DND-41 (cell line): ENCODE measurements around the gene SGCD.

Experiments used
- ATAC-seq: fragments of 200-7000 bp; cut with Tn5 transposase; 3 replicates; pipeline ENCODE4 v1.9.1; 2021; ENCODE audit warnings: low read depth; ENCODE audit not compliant: insufficient read depth
- DNase-seq: peaks from one replicate; pipeline ENCODE4 v3.0.0-alpha.2; 2020
- H2AFZ ChIP-seq: 2 replicates; pipeline ENCODE4 v1.6.0; 2012; ENCODE audit warnings: low read depth, low read length
- H3K27ac ChIP-seq: 2 replicates; pipeline ENCODE4 v1.5.1; 2012; ENCODE audit warnings: low read length, inconsistent platforms
- H3K27me3 ChIP-seq: fragments of 200-600 bp; sonication (generic); 2 replicates; pipeline ENCODE4 v1.6.0; 2012; ENCODE audit warnings: low read length, mild to moderate bottlenecking, inconsistent platforms; ENCODE audit not compliant: insufficient read depth, poor library complexity
- H3K36me3 ChIP-seq: 2 replicates; pipeline ENCODE4 v1.5.1; 2012; ENCODE audit warnings: low read length, inconsistent platforms; ENCODE audit not compliant: insufficient read depth
- H3K4me1 ChIP-seq: 2 replicates; pipeline ENCODE4 v1.5.1; 2012; ENCODE audit warnings: mild to moderate bottlenecking, low read length; ENCODE audit not compliant: insufficient read depth
- H3K4me2 ChIP-seq: 2 replicates; pipeline ENCODE4 v1.6.0; 2012; ENCODE audit warnings: mild to moderate bottlenecking, moderate library complexity, low read length, inconsistent platforms; ENCODE audit not compliant: insufficient read depth
- H3K4me3 ChIP-seq, 2 experiments: fragments of 200-600 bp in 1 of 2; shearing (Covaris generic) in 1 of 2; 2 replicates each; pipeline ENCODE4 v1.5.1; 2012 to 2016; ENCODE audit warnings: inconsistent platforms in 2 of 2, low read length in 2 of 2, mild to moderate bottlenecking in 2 of 2, low read depth in 1 of 2, moderate library complexity in 1 of 2
- H3K79me2 ChIP-seq: 2 replicates; pipeline ENCODE4 v1.6.0; 2012; ENCODE audit warnings: low read length, inconsistent platforms; ENCODE audit not compliant: insufficient read depth
- H3K9ac ChIP-seq: 2 replicates; pipeline ENCODE4 v1.6.0; 2012; ENCODE audit warnings: low read depth, mild to moderate bottlenecking, inconsistent platforms, low read length, moderate library complexity
- H3K9me3 ChIP-seq: 2 replicates; pipeline ENCODE4 v1.5.1; 2012; ENCODE audit warnings: low read length, moderate library complexity, mild to moderate bottlenecking, inconsistent platforms; ENCODE audit not compliant: insufficient read depth, severe bottlenecking
- H4K20me1 ChIP-seq: 2 replicates; pipeline ENCODE4 v1.6.0; 2012; ENCODE audit warnings: low read length; ENCODE audit not compliant: insufficient read depth
- EZH2 ChIP-seq: IDR thresholded peaks from 3 replicates; pipeline ENCODE4 v1.6.1; 2012; ENCODE audit warnings: borderline replicate concordance, low read depth, mild to moderate bottlenecking, moderate library complexity, low read length, inconsistent platforms; ENCODE audit not compliant: severe bottlenecking
- TF ChIP-seq, protein P1 (sequence below): IDR thresholded peaks from 2 replicates; pipeline ENCODE4 v1.5.1; 2012; ENCODE audit warnings: borderline replicate concordance, low read length, moderate library complexity, mild to moderate bottlenecking; ENCODE audit not compliant: poor library complexity, severe bottlenecking; ENCODE audit errors: extremely low read depth

SGCD gene

DNA sequence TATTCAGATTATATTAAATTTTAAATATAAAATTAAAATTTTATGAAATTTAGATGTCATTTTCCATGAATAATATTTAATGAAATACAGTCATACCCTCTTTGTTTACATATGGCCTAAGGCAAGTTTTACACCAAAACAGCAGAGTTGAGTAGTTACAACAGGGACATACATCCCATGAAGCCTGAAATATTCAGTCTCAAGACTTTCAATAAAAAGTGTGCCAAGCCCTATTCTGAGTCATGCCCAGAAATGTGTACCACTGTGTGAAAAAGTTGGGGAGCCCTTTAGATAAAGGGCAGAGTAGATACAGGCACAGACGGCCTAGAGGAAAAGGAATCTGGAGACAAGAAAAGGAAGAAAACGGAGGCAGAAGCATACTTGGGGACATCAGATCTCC is 261.3 kb downstream of the SGCD start:
- H4K20me1 ChIP-seq: no peaks in the 10 kb centered on the region
- no peak for DNase-seq
- no peak overlapping the region for H2AFZ ChIP-seq
- no peak for ATAC-seq
- no peaks in the 10 kb centered on the region for H3K4me1 ChIP-seq
- H3K9ac ChIP-seq: no peak overlapping the region
- no peak overlapping the region for H3K4me2 ChIP-seq
- peaks cover 14% of the 10 kb centered on the region for H3K27me3 ChIP-seq
- no peak overlapping the region for H3K27ac ChIP-seq
- TF ChIP-seq EZH2: no peak
- TF ChIP-seq, protein P1, sequence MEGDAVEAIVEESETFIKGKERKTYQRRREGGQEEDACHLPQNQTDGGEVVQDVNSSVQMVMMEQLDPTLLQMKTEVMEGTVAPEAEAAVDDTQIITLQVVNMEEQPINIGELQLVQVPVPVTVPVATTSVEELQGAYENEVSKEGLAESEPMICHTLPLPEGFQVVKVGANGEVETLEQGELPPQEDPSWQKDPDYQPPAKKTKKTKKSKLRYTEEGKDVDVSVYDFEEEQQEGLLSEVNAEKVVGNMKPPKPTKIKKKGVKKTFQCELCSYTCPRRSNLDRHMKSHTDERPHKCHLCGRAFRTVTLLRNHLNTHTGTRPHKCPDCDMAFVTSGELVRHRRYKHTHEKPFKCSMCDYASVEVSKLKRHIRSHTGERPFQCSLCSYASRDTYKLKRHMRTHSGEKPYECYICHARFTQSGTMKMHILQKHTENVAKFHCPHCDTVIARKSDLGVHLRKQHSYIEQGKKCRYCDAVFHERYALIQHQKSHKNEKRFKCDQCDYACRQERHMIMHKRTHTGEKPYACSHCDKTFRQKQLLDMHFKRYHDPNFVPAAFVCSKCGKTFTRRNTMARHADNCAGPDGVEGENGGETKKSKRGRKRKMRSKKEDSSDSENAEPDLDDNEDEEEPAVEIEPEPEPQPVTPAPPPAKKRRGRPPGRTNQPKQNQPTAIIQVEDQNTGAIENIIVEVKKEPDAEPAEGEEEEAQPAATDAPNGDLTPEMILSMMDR: no peak
- no peaks in the 10 kb centered on the region for H3K79me2 ChIP-seq
- H3K9me3 ChIP-seq: no peaks in the 10 kb centered on the region
- H3K36me3 ChIP-seq: no peaks in the 10 kb centered on the region
- H3K4me3 ChIP-seq: no peak overlapping the region

DNA sequence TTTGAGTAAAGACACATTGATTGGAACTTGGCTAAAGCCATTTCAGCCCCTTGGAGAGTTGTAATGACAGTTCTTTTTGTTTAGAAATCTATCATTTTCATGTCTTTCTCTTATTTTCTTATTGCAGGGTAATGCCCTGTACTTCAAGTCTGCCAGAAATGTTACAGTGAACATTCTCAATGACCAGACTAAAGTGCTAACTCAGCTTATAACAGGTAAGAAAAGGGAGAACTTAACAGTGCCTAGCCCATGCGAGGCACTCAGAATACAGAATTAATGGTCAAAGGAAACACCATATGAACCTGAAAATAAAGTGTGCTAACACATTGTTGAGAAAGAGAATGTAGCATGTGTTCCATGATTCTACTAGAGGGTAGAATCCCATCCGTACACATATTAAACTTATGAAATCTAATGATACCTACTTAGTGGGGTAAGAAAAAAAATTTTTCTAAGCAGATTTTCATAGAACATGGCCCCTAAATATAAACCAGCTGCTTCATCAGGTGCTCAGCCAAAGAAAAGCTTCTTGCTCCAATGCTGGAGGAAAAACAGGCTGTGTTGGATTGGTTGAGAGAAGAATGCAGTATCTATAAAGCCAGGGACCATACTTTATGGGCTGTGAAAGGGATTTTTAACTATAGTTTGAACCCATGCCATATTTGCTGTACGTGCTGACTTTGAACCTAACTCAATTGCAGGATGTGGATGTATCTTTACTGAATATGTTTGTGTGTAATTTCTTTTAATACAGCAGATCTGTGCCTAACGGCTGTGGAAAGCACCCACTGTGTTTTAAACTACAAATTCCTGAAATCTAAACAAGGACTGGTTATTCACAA is 262.4 kb downstream of the SGCD start:
- no peak for ATAC-seq

DNA sequence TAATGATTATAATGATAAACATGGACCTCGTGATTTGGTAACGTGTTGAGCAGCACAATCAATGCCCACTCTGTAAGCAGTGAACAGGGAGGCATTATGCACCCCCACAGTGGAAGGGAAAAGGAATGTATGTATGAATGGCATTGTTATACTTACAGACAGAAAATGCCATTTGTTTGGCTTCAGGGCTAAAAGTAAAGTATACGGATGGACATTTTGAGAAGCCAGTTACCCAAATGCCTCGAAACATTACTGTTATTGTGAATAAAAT is 262.9 kb downstream of the SGCD start:
- no peaks in the 10 kb centered on the region for H3K36me3 ChIP-seq
- DNase-seq: no peak
- TF ChIP-seq EZH2: no peak
- TF ChIP-seq, protein P1: no peak
- H3K27ac ChIP-seq: no peak overlapping the region
- H3K9me3 ChIP-seq: no peaks in the 10 kb centered on the region
- H3K4me1 ChIP-seq: no peaks in the 10 kb centered on the region
- no peak overlapping the region for H3K4me2 ChIP-seq
- no peak overlapping the region for H2AFZ ChIP-seq
- no peaks in the 10 kb centered on the region for H3K79me2 ChIP-seq
- H3K9ac ChIP-seq: no peak overlapping the region
- no peak overlapping the region for H3K4me3 ChIP-seq
- H3K27me3 ChIP-seq: peaks cover 14% of the 10 kb centered on the region
- H4K20me1 ChIP-seq: no peaks in the 10 kb centered on the region
- ATAC-seq: no peak

More for the DNA sequence above, 262.4 kb downstream of the SGCD start:
- no peak for TF ChIP-seq EZH2
- Histone ChIP-seq H3K36me3 (no peaks in the 10 kb centered on the region), H3K4me1 (no peaks in the 10 kb centered on the region), H3K4me2 (no peak overlapping the region), H3K9me3 (no peaks in the 10 kb centered on the region), H2AFZ (no peak overlapping the region), H3K79me2 (no peaks in the 10 kb centered on the region), H3K4me3 (no peak overlapping the region), H3K9ac (no peak overlapping the region), H3K27me3 (peaks cover 14% of the 10 kb centered on the region), H3K27ac (no peak overlapping the region), H4K20me1 (no peaks in the 10 kb centered on the region)
- no peak for DNase-seq

DNA sequence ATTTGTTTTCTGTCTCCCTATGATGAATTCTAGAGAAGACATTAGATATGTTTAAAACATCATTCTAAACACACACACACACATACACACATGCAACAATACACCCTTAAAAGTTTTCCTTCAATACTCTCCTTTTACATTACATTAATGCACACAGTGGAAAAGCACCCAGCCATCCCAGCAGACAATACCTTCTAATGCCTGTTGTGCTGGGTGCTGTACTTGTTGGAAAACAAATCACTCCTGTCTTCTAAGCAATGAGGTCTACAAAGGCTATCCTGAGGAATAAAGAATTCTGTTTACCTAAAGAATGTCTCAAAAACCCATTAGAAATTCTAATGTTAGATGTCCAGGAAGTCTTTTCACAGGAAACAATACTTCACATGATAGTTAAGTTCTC is 264.0 kb downstream of the SGCD start:
- no peaks in the 10 kb centered on the region for H3K9me3 ChIP-seq
- no peak overlapping the region for H3K27ac ChIP-seq
- TF ChIP-seq, protein P1: no peak
- no peak for TF ChIP-seq EZH2
- H2AFZ ChIP-seq: no peak overlapping the region
- no peaks in the 10 kb centered on the region for H4K20me1 ChIP-seq
- no peak overlapping the region for H3K4me3 ChIP-seq
- DNase-seq (no peak), ATAC-seq (no peak)
- no peaks in the 10 kb centered on the region for H3K36me3 ChIP-seq
- no peak overlapping the region for H3K9ac ChIP-seq
- no peaks in the 10 kb centered on the region for H3K79me2 ChIP-seq
- H3K27me3 ChIP-seq: peaks cover 11% of the 10 kb centered on the region
- no peak overlapping the region for H3K4me2 ChIP-seq
- H3K4me1 ChIP-seq: no peaks in the 10 kb centered on the region
